Right cardiac atrium (tissue), 5 donors: Measurements from ENCODE around the gene HAUS6. TPM values are rescaled to one million over a fixed set of nuclear protein-coding genes. Genes with fewer than 3 reads are reported as not detected.

Source experiments
- ATAC-seq, 2 donors: fragments of 200-7000 bp; cut with Tn5 transposase; one replicate each; pipeline versions ENCODE4 v1.8.0 to v1.9.1; 2020; ENCODE audit warnings: moderate library complexity in 2 of 2, mild to moderate bottlenecking in 1 of 2
- DNase-seq, 3 donors: peaks; one replicate each; pipeline ENCODE4 v3.0.0-alpha.2; 2020
- H3K27ac ChIP-seq: one replicate; pipeline ENCODE4 v1.5.1; 2013; ENCODE audit warnings: mild to moderate bottlenecking, low read length, control low read depth, moderate library complexity
- H3K27me3 ChIP-seq: one replicate; pipeline ENCODE4 v1.6.1; 2013; ENCODE audit not compliant: control insufficient read depth, insufficient read depth
- H3K4me1 ChIP-seq: one replicate; pipeline ENCODE4 v1.6.1; 2013; ENCODE audit warnings: low read length; ENCODE audit not compliant: control insufficient read depth, insufficient read depth
- H3K4me3 ChIP-seq: one replicate; pipeline ENCODE4 v1.5.1; 2013; ENCODE audit warnings: low read length, control low read depth
- H3K9me3 ChIP-seq: one replicate; pipeline ENCODE4 v1.6.1; 2013; ENCODE audit warnings: low read length; ENCODE audit not compliant: control insufficient read depth
- WGBS: extraction: QIAGEN DNeasy Blood & Tissue Kit; methylation state at CpG from one replicate; pipeline ENCODE4 v1.1.7; 2013; 5-methylcytosine and 5-hydroxymethylcytosine counted together
- intact Hi-C, 4 donors: fragments of 100-400 bp; cut with DNase I; formaldehyde crosslinking; loops; one replicate each; pipeline versions ENCODE4 v1.11.0 to v1.14.0; 2022 to 2023
- polyA plus RNA-seq: library from polyadenylated mRNA; stranded (reverse); fragments of 200-250 nt; gene quantifications from one replicate; pipeline ENCODE4 v1.2.3, GENCODE V29; 2013
- total RNA-seq, 4 donors: library from RNA; stranded (reverse); fragmentation: NEBNext Ultra II Directional; extraction: Animal tissue kit (Norgen Biotek cat#: 25700); gene quantifications; one replicate each; pipeline ENCODE4 v1.2.1, GENCODE V29; 2021
- donor health status: healthy with polysubstance abuse.
- donor health status: DM: no; HTN: yes; CAD: no.
- donor health status: DM: no; HTN: no; CAD: no.
- donor health status: DM: no; HTN: yes; CAD: no; lungs with severe emphysema.
- donor health status: DM: yes; HTN: yes; CAD: no.

Gene HAUS6
- total and polyA plus RNA-seq, 5 donors = 2.8 to 9.2 (median 6.6) TPM

- Histone ChIP-seq H3K9me3 (no peaks in the 10 kb centered on the region), H3K27me3 (no peaks in the 10 kb centered on the region), H3K27ac (no peak overlapping the region), H3K4me1 (no peaks in the 10 kb centered on the region), H3K4me3 (no peak overlapping the region)
- no peak for DNase-seq
- 85% methylated on average over 6 of the region's 6 CpGs for WGBS
- no peak for ATAC-seq
- intact Hi-C loops = loop anchor here in 1 of 4 donors (10.0 kb wide), 1 partner anchor 367 kb away; no protein-coding TSS in a partner anchor
Measured at GRCh38 chr9:19087106-19088000, 15.4 kb downstream of the HAUS6 start.

- WGBS = 75% methylated on average over 2 of the region's 2 CpGs
- intact Hi-C loops = loop anchor here in 1 of 4 donors (10.0 kb wide), 1 partner anchor 370 kb away; no protein-coding TSS in a partner anchor
- Histone ChIP-seq H3K27me3 (no peaks in the 10 kb centered on the region), H3K27ac (no peak overlapping the region), H3K9me3 (no peaks in the 10 kb centered on the region), H3K4me1 (no peaks in the 10 kb centered on the region), H3K4me3 (no peak overlapping the region)
- ATAC-seq (no peak), DNase-seq (no peak)
Measured at GRCh38 chr9:19085295-19085694, 17.4 kb downstream of the HAUS6 start.

- no peak overlapping the region for H3K27ac ChIP-seq
- ATAC-seq (no peak), DNase-seq (no peak)
- no peak overlapping the region for H3K4me3 ChIP-seq
- intact Hi-C loops = no loop called here
- 84% methylated on average over 1 of the region's 1 CpG for WGBS
- H3K4me1 ChIP-seq = no peaks in the 10 kb centered on the region
- H3K27me3 ChIP-seq = no peaks in the 10 kb centered on the region
- no peaks in the 10 kb centered on the region for H3K9me3 ChIP-seq
Measured at GRCh38 chr9:19074836-19075235, 27.9 kb downstream of the HAUS6 start.

GRCh38 chr9:19074229-19074628 is 28.5 kb downstream of the HAUS6 start:
- Histone ChIP-seq H3K27me3 (no peaks in the 10 kb centered on the region), H3K4me1 (no peaks in the 10 kb centered on the region), H3K27ac (no peak overlapping the region), H3K9me3 (no peaks in the 10 kb centered on the region), H3K4me3 (no peak overlapping the region)
- ATAC-seq (no peak), DNase-seq (no peak)
- over 99% methylated on average over 2 of the region's 2 CpGs for WGBS
- intact Hi-C loops = no loop called here

DNA sequence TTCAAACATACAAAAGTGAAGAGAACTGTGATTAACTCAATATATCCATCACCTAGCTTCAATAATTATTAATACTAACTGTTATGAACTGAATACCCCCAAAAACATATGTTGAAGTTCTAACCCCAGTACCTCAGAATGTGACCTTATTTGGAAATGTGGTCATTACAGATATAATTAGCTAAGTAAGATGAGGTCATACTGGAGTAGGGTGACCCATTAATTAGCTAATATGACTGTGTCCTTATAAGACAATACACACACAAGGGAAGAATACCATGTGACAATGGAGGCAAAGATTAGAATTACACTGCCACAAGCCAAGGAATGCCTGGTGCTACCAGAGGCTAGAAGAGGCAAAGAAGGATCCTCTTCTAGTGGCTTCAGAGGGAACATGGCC is 45.7 kb downstream of the HAUS6 start:
- Histone ChIP-seq H3K4me3 (no peak overlapping the region), H3K27ac (no peak overlapping the region), H3K4me1 (no peaks in the 10 kb centered on the region), H3K9me3 (no peaks in the 10 kb centered on the region), H3K27me3 (no peaks in the 10 kb centered on the region)
- no peak for DNase-seq
- intact Hi-C loops = no loop called here
- ATAC-seq = no peak

- 60% methylated on average over 12 of the region's 12 CpGs for WGBS
- Histone ChIP-seq H3K4me3 (peak overlapping the region; percentile 65), H3K27ac (no peak overlapping the region), H3K4me1 (peaks cover 5% of the 10 kb centered on the region), H3K27me3 (no peaks in the 10 kb centered on the region), H3K9me3 (no peaks in the 10 kb centered on the region)
- no peak for ATAC-seq
- intact Hi-C loops = no loop called here
- no peak for DNase-seq
Measured at GRCh38 chr9:19050637-19051591, 51.8 kb downstream of the HAUS6 start.

DNA sequence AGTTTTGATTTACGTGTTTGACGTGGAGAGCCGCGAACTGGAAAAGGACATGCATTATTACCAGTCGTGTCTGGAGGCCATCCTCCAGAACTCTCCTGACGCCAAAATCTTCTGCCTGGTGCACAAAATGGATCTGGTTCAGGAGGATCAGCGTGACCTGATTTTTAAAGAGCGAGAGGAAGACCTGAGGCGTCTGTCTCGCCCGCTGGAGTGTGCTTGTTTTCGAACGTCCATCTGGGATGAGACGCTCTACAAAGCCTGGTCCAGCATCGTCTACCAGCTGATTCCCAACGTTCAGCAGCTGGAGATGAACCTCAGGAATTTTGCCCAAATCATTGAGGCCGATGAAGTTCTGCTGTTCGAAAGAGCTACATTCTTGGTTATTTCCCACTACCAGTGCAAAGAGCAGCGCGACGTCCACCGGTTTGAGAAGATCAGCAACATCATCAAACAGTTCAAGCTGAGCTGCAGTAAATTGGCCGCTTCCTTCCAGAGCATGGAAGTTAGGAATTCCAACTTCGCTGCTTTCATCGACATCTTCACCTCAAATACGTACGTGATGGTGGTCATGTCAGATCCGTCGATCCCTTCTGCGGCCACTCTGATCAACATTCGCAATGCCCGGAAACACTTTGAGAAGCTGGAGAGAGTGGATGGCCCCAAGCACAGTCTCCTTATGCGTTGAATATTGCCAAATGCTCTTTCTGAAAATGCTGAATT is 52.6 kb downstream of the HAUS6 start:
- Histone ChIP-seq H3K9me3 (no peaks in the 10 kb centered on the region), H3K27me3 (no peaks in the 10 kb centered on the region), H3K27ac (peak overlapping the region; percentile 85), H3K4me1 (peaks cover 5% of the 10 kb centered on the region), H3K4me3 (peak overlapping the region; percentile 65)
- WGBS = 4% methylated on average over 33 of the region's 33 CpGs
- intact Hi-C loops = loop anchor here in 1 of 4 donors (10.0 kb wide), 1 partner anchor 405 kb away; no protein-coding TSS in a partner anchor
- peak in 1 of 2 donors; percentile 7 for ATAC-seq
- no peak for DNase-seq

DNA sequence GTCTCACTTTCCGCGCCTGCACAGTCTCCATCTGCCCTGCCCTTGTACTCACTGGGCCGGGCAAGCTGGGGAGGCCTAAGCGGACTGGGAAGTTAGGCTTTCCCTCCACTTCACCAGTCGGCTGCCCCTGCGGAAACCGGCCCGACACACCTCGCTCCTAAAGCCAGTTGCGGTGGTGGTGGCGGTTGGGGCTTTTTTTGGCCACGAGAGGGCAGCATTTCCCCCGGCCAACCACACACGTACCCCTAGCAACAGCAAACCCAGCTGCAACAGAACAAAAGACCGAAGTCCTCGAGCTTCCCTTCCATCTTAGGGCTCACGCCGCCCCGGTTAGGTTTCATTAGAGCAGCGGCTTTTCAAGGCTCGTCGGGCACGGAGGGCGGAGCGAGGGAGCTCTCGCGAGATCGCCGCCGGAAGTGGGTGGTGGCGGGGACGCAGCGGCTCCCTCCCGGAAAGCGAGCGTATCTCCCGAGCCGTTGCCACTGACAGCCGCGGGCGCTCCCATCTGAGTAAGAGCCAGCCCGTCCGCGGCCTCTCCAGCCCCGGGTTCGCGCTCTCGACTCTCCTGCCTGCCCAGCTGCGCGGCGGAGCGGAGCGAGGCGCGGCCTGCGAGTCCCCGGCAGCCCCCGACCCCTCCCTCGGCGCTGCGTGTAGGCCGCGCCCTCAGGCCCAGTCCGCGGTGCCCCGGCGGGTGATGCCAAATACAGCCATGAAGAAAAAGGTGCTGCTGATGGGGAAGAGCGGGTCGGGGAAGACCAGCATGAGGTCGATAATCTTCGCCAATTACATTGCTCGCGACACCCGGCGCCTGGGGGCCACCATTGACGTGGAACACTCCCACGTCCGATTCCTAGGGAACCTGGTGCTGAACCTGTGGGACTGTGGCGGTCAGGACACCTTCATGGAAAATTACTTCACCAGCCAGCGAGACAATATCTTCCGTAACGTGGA is 53.5 kb downstream of the HAUS6 start, which contains the start of gene RRAGA:
Gene RRAGA (plus strand): TSS at position 462 of the 951 bp plus-strand sequence. CDS start 233 bp downstream, at position 695.
- under 1% methylated on average over 82 of the region's 82 CpGs for WGBS
- peaks cover 5% of the 10 kb centered on the region for H3K4me1 ChIP-seq
- intact Hi-C loops = loop anchor here in 1 of 4 donors (10.0 kb wide), 1 partner anchor 406 kb away; no protein-coding TSS in a partner anchor

DNA sequence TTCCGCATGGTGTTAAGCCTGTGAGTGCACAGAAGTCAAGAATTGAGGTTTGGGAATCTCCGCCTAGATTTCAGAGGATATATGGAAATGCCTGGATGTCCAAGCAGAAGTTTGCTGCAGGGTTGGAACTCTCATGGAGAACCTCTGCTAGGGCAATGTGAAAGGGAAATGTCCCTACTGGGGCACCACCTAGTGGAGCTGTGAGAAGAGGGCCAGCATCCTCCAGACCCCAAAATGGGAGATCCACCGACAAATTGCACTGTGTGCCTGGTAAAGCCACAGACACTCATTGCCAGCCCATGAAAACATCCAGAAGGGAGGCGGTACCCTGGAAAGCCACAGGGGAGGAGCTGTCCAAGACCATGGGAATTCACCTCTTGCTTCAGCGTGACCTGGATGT is 66.1 kb downstream of the HAUS6 start:
- H3K4me3 ChIP-seq = no peak overlapping the region
- over 99% methylated on average over 5 of the region's 5 CpGs for WGBS
- no peaks in the 10 kb centered on the region for H3K9me3 ChIP-seq
- ATAC-seq (no peak), DNase-seq (no peak)
- H3K27me3 ChIP-seq = no peaks in the 10 kb centered on the region
- intact Hi-C loops = loop anchor here in 1 of 4 donors (10.0 kb wide), 1 partner anchor 1192 kb away; no protein-coding TSS in a partner anchor
- H3K27ac ChIP-seq = no peak overlapping the region
- H3K4me1 ChIP-seq = no peaks in the 10 kb centered on the region

More for the DNA sequence above, 53.5 kb downstream of the HAUS6 start, which contains the start of gene RRAGA:
- Histone ChIP-seq H3K27me3 (no peaks in the 10 kb centered on the region), H3K9me3 (no peaks in the 10 kb centered on the region), H3K27ac (peak within 1 kb of the TSS; percentile 85), H3K4me3 (peak within 1 kb of the TSS; percentile 65)
- DNase-seq (peak; percentile 95 to 98 (median 98)), ATAC-seq (peak; percentile 96 to 98)
